Left lung (tissue), 10 donors: ENCODE data around the gene CAVIN1. TPM values are rescaled to one million over a fixed set of nuclear protein-coding genes. Genes with fewer than 3 reads are reported as not detected.
A peak's percentile ranks its signal among the peaks of the same experiment; 100 is the strongest.

Experiments used
- ATAC-seq: fragments of 200-7000 bp; cut with Tn5 transposase; one replicate; pipeline ENCODE4 v1.9.1; 2020; ENCODE audit warnings: moderate library complexity
- DNase-seq, 4 donors: peaks; one replicate each; pipeline ENCODE4 v3.0.0-alpha.2; 2013 to 2020
- H3K27ac ChIP-seq, 2 donors: fragments of 200-600 bp; sonication (generic) in 1 of 2; one replicate each; pipeline versions ENCODE4 v1.5.0 to v1.8.0; 2020 to 2021
- H3K27me3 ChIP-seq, 2 donors: fragments of 200-600 bp; sonication (generic) in 1 of 2; one replicate each; pipeline versions ENCODE4 v1.5.0 to v1.8.0; 2020 to 2021
- H3K36me3 ChIP-seq, 2 donors: fragments of 200-600 bp; sonication (generic) in 1 of 2; one replicate each; pipeline versions ENCODE4 v1.5.0 to v1.8.0; 2020 to 2021
- H3K4me1 ChIP-seq, 2 donors: fragments of 200-600 bp; one replicate each; pipeline ENCODE4 v1.8.0; 2021
- H3K4me3 ChIP-seq, 2 donors: fragments of 200-600 bp; sonication (generic) in 1 of 2; one replicate each; pipeline versions ENCODE4 v1.5.0 to v1.8.0; 2020 to 2021; ENCODE audit warnings: mild to moderate bottlenecking in 1 of 2
- H3K9me3 ChIP-seq, 2 donors: fragments of 200-600 bp; sonication (generic) in 1 of 2; one replicate each; pipeline versions ENCODE4 v1.5.0 to v1.8.0; 2020 to 2021
- intact Hi-C, 2 donors: fragments of 100-400 bp; cut with DNase I; formaldehyde crosslinking; loops; one replicate each; pipeline versions ENCODE4 v1.11.2 to v1.14.2; 2022
- polyA plus RNA-seq, 6 donors: library from polyadenylated mRNA; unstranded; fragments of 120-200 nt; gene quantifications; one replicate each; pipeline ENCODE4 v1.2.1, GENCODE V29; 2013; ENCODE audit not compliant: insufficient read length in 6 of 6
- total RNA-seq, 2 donors: library from RNA; stranded (reverse); fragmentation: NEBNext Ultra II Directional; extraction: Animal tissue kit (Norgen Biotek cat#: 25700); gene quantifications; one replicate each; pipeline ENCODE4 v1.2.1, GENCODE V29; 2021
- TF ChIP-seq, protein P1 (sequence below), 2 donors: fragments of 200-600 bp; sonication (generic) in 1 of 2; IDR thresholded peaks; one replicate each; pipeline versions ENCODE4 v1.5.0 to v1.8.0; 2021; ENCODE audit warnings: antibody characterized with exemption in 2 of 2
- donor health status: DM: no; HTN: yes; CAD: no.
- donor health status: DM: no; HTN: no; CAD: no.

CAVIN1 gene
- total and polyA plus RNA-seq, 8 donors: 163 to 320 (median 211) TPM

DNA sequence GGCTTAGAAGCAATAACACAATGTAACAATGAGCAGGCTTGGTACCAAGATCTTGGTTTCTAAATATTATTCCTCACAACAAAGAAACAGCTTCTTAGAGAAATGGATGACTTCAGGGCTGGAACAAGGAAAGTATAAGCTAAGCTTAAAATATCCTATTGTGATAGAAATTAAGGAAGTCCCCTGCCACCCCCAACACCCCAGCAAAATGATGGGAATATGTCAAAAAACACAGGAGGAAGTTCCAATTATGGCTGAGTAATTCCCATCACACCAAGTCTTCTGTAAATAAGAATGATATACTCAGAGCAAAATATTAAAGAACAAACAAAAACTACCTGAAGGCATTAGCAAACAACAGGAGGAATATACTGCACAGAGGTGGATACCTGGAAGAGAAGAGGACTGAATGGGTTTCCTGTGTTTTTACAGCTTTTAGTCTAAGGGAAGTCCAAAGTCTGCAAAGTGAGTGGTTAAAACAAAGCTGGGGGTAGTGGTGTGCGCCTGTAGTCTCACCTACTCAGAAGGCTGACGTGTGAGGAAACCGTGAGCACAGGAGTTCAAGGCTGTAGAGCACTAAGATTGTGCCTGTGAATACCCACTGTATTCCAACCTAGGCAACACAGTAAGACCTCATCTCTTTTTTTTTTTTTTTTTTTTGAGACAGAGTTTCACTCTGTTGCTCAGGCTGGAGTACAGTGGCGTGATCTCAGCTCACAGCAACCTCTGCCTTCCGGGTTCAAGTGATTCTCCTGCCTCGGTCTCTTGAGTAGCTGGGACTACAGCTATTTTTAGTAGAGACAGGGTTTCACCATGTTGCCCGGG lies 18.5 kb upstream of the CAVIN1 start:
- peaks cover 0 to 18% of the 10 kb centered on the region in 2 donors for H3K4me1 ChIP-seq
- DNase-seq (no peak), ATAC-seq (peak; percentile 57)
- no peak overlapping the region for H3K4me3 ChIP-seq
- TF ChIP-seq, protein P1, sequence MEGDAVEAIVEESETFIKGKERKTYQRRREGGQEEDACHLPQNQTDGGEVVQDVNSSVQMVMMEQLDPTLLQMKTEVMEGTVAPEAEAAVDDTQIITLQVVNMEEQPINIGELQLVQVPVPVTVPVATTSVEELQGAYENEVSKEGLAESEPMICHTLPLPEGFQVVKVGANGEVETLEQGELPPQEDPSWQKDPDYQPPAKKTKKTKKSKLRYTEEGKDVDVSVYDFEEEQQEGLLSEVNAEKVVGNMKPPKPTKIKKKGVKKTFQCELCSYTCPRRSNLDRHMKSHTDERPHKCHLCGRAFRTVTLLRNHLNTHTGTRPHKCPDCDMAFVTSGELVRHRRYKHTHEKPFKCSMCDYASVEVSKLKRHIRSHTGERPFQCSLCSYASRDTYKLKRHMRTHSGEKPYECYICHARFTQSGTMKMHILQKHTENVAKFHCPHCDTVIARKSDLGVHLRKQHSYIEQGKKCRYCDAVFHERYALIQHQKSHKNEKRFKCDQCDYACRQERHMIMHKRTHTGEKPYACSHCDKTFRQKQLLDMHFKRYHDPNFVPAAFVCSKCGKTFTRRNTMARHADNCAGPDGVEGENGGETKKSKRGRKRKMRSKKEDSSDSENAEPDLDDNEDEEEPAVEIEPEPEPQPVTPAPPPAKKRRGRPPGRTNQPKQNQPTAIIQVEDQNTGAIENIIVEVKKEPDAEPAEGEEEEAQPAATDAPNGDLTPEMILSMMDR (IDR thresholded peaks at IDR 0.05): no peak
- intact Hi-C loops: no loop called here
- H3K36me3 ChIP-seq: no peaks in the 10 kb centered on the region
- H3K27ac ChIP-seq: no peak overlapping the region
- no peaks in the 10 kb centered on the region for H3K9me3 ChIP-seq
- no peaks in the 10 kb centered on the region for H3K27me3 ChIP-seq

DNA sequence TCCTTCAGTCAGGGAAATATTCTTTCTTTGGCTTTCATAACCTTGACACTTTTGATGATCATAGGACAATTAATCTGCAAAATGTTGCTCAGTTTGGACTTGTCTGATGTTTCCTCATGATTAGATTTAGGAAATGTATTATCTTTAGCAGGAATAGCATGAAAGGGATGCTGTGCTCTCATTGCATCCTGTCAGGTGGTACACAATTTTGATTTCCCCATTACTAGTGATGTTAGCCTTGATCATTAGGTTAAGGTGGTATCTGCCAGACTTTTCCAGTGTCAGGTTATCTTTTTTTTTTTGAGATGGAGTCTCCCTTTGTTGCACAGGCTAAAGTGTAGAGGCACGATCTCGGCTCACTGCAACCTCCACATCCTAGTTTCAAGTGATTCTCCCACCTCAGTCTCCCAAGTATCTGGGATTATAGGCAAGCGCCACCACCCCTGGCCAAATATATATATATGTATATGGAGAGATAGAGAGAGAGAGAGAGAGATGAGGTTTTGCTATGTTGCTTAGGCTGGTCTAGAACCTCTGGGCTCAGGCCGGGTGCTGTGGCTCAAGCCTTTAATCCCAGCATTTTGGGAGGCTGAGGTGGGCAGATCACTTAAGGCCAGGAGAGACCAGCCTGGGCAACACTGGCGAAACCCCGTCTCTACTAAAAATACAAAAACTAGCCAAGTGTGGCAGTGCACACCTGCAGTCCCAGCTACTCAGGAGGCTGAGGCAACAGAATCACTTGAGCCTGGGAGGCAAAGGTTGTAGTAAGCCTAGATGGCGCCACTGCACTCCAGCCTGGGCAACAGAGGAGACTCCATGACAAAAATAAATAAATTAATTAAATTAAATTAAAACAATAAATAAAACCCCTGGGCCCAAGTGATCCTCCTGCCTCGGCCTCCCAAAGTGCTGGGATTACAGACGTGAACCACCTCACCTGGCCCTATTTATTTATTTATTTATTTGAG lies 15.8 kb upstream of the CAVIN1 start:
- no peaks in the 10 kb centered on the region for H3K9me3 ChIP-seq
- peak; percentile 19 for ATAC-seq
- intact Hi-C loops: no loop called here
- TF ChIP-seq, protein P1 (IDR thresholded peaks at IDR 0.05): peak; percentile 25 to 29
- H3K4me1 ChIP-seq: peaks cover 3 to 18% of the 10 kb centered on the region in 2 donors
- no peak overlapping the region for H3K27ac ChIP-seq
- no peak overlapping the region for H3K4me3 ChIP-seq
- H3K27me3 ChIP-seq: no peaks in the 10 kb centered on the region
- DNase-seq: peak in 1 of 4 donors; percentile 48
- no peaks in the 10 kb centered on the region for H3K36me3 ChIP-seq

GRCh38 chr17:42436391-42436790 lies 13.3 kb upstream of the CAVIN1 start:
- H3K9me3 ChIP-seq: no peaks in the 10 kb centered on the region
- ATAC-seq (peak; percentile 83), DNase-seq (no peak)
- H3K27me3 ChIP-seq: no peaks in the 10 kb centered on the region
- TF ChIP-seq, protein P1 (IDR thresholded peaks at IDR 0.05): no peak
- H3K36me3 ChIP-seq: no peaks in the 10 kb centered on the region
- intact Hi-C loops: no loop called here
- H3K4me1 ChIP-seq: peaks cover 3 to 14% of the 10 kb centered on the region in 2 donors
- H3K4me3 ChIP-seq: no peak overlapping the region
- peak overlapping the region; percentile 63 to 82 for H3K27ac ChIP-seq

GRCh38 chr17:42431758-42432161 lies 8.7 kb upstream of the CAVIN1 start:
- ATAC-seq: peak; percentile 69
- Histone ChIP-seq H3K4me3 (no peak overlapping the region), H3K9me3 (no peaks in the 10 kb centered on the region), H3K4me1 (peaks cover 3 to 16% of the 10 kb centered on the region in 2 donors), H3K27ac (peak overlapping the region in 1 of 2 donors; percentile 62), H3K36me3 (no peaks in the 10 kb centered on the region), H3K27me3 (no peaks in the 10 kb centered on the region)
- intact Hi-C loops: no loop called here
- peak in 2 of 4 donors; percentile 49 to 67 for DNase-seq
- TF ChIP-seq, protein P1 (IDR thresholded peaks at IDR 0.05): no peak
